Esophagus squamous epithelium (tissue), 4 donors: ENCODE measurements around the gene EVA1A.

Source experiments
- CTCF ChIP-seq, 6 experiments: fragments of 450-650 bp in 4 of 6; fragments of 200-600 bp in 2 of 6; sonication (generic) in 2 of 6; IDR thresholded peaks; one replicate each; pipeline ENCODE4 v1.5.1; 2016 to 2019; ENCODE audit warnings: antibody characterized with exemption in 6 of 6, mild to moderate bottlenecking in 4 of 6, moderate library complexity in 4 of 6
- POLR2A ChIP-seq, 4 donors: fragments of 450-650 bp; IDR thresholded peaks; one replicate each; pipeline ENCODE4 v1.6.1; 2017; ENCODE audit warnings: antibody characterized with exemption in 4 of 4, mild to moderate bottlenecking in 4 of 4, moderate library complexity in 3 of 4

- no peak for TF ChIP-seq CTCF (IDR thresholded peaks at IDR 0.05)
- TF ChIP-seq POLR2A (IDR thresholded peaks at IDR 0.05): no peak
Measured at GRCh38 chr2:75582840-75583239, 22.1 kb upstream of the EVA1A start.
